K562 (cell line): Measurements from ENCODE around the gene RNF26. TPM values are rescaled to one million over a fixed set of nuclear protein-coding genes. Genes with fewer than 3 reads are reported as not detected.

Experiments
- ATF3 ChIP-seq, 2 experiments: fragments of 450-650 bp in 1 of 2; sonication (generic) in 1 of 2; formaldehyde crosslinking in 1 of 2; IDR thresholded peaks in 1 of 2; conservative IDR thresholded peaks in 1 of 2; 2 replicates each; pipeline versions ENCODE4 v1.6.1 to v1.8.1; 2016 to 2023; ENCODE audit warnings: mild to moderate bottlenecking in 2 of 2, moderate library complexity in 2 of 2, inconsistent platforms in 1 of 2, missing genetic modification reagents in 1 of 2
- CBX3 ChIP-seq, 2 experiments: IDR thresholded peaks; 1 replicate in 1 of 2; 2 replicates in 1 of 2; pipeline ENCODE4 v1.6.1; 2012; ENCODE audit warnings: inconsistent platforms in 2 of 2, low read length in 2 of 2, borderline replicate concordance in 1 of 2, control low read depth in 1 of 2
- CTBP1 ChIP-seq: fragments of 450-650 bp; IDR thresholded peaks from 2 replicates; pipeline ENCODE4 v1.6.1; 2016; ENCODE audit warnings: borderline replicate concordance
- E4F1 ChIP-seq: fragments of 250-450 bp; sonication (Bioruptor Pico); IDR thresholded peaks from 2 replicates; pipeline ENCODE4 v1.5.0; 2021; ENCODE audit warnings: mild to moderate bottlenecking, borderline replicate concordance
- GATAD2A ChIP-seq: fragments of 450-650 bp; IDR thresholded peaks from 2 replicates; pipeline ENCODE4 v1.6.1; 2017
- NR3C1 ChIP-seq: sonication (generic); formaldehyde crosslinking; IDR thresholded peaks from 2 replicates; pipeline ENCODE4 v1.8.1; 2022; ENCODE audit warnings: missing genetic modification reagents
- NR4A1 ChIP-seq, 2 experiments: fragments of 250-450 bp in 1 of 2; fragments of 450-650 bp in 1 of 2; sonication (Bioruptor Pico) in 1 of 2; IDR thresholded peaks; 2 replicates each; pipeline versions ENCODE4 v1.4.0 to v1.6.1; 2016 to 2020; ENCODE audit warnings: mild to moderate bottlenecking in 2 of 2, missing compliant biosample characterization in 1 of 2, missing genetic modification characterization in 1 of 2, moderate library complexity in 1 of 2
- POLR2AphosphoS5 ChIP-seq: IDR thresholded peaks from 2 replicates; pipeline ENCODE4 v1.6.1; 2011; ENCODE audit warnings: mild to moderate bottlenecking, low read depth, low read length, moderate library complexity; ENCODE audit not compliant: control insufficient read depth, insufficient read depth
- RBM34 ChIP-seq: fragments of 200-400 bp; formaldehyde crosslinking; IDR thresholded peaks from 2 replicates; pipeline ENCODE4 v1.6.1; 2018; ENCODE audit warnings: low read length, borderline replicate concordance; ENCODE audit not compliant: insufficient read depth
- TCF7 ChIP-seq: sonication (generic); IDR thresholded peaks from 2 replicates; pipeline ENCODE4 v1.6.1; 2016; ENCODE audit warnings: antibody characterized with exemption, borderline replicate concordance
- ZZZ3 ChIP-seq: fragments of 450-650 bp; IDR thresholded peaks from 2 replicates; pipeline ENCODE4 v1.6.1; 2016; ENCODE audit warnings: antibody characterized with exemption, mild to moderate bottlenecking, moderate library complexity
- polyA plus RNA-seq, 8 experiments: library from polyadenylated mRNA; depleted of rRNA in 4 of 8; stranded (reverse) in 5 of 8; unstranded in 3 of 8; fragments of >200 nt; fragmentation: Nextera tagmentation in 2 of 8; fragmentation: Illumina TruSeq in 1 of 8; extraction: Ambion mirVana in 2 of 8; extraction: Trizol in 1 of 8; gene quantifications; 2 replicates each; pipeline versions ENCODE4 v1.2.1 to v1.2.3, GENCODE V29; 2011 to 2014; ENCODE audit warnings: inconsistent platforms in 1 of 8, missing spikeins in 1 of 8
- total RNA-seq, 7 experiments: library from RNA; depleted of rRNA in 6 of 7; stranded (reverse); fragments of >200 nt in 6 of 7; fragmentation: Illumina TruSeq in 2 of 7; extraction: Trizol in 2 of 7; gene quantifications; 2 replicates each; pipeline versions ENCODE4 v1.2.1 to v1.2.3, GENCODE V29; 2011 to 2021; ENCODE audit warnings: low replicate concordance in 1 of 7
- TF ChIP-seq, protein P1 (sequence below): sonication (generic); formaldehyde crosslinking; IDR thresholded peaks from 2 replicates; pipeline ENCODE4 v1.8.0; 2022; ENCODE audit warnings: mild to moderate bottlenecking, missing genetic modification reagents
- TF ChIP-seq, protein P2 (sequence below): conservative IDR thresholded peaks from 2 replicates; pipeline ENCODE4 v1.6.1; 2011; ENCODE audit warnings: low read depth, mild to moderate bottlenecking, low read length; ENCODE audit not compliant: control insufficient read depth

RNF26 gene
- total and polyA plus RNA-seq, 9 of the 15 experiments (the other 6 are each of a cell fraction or from before 2014, with no cell fraction given) = 5.3 to 53.6 (median 12.7) TPM

DNA sequence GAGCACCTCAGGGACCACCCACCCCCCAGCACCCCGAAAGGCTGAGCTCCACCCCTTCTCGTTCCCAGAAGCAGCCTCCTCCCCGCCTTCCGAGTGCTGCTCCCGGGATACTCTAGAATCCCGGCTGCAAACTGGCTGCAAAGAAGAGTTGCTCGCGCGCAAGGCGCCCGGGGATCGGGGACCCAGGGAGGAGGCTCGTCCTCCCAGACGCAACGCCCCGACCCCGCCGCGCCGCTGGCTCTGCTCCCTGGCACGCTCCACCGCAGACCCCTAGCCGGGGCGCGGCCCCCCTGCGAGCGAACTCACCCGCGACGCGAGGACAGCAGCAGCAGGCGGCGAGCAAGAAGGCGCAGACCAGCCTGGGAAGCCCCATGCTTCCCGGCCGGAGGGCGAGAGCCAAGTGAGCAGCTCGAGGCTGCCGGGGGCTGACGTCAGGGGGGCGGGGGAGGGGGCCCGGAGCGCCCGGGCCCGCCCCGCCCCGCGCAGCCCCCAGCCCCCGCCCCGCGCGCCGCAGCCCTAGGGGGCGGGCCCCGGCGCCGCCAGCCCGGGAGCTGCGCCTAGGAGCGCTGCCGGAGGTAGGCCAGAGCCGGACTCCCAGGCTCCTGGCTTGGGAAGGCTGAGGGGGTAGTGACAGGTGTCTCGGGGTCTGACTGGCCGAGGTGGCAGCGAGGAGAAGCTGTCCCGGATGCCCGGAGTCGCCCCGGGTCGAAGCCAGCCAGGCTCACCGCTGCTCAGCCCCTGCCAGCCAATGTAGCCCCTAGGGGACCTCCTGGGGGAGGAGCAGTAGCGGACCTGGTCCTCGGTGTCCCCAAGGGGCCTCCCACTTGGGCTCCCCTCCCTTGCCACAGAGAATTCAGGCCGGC lies 17.4 kb upstream of the RNF26 start, which contains the start of gene MCAM (continued):
- TF ChIP-seq E4F1 (CRISPR knock-in tag) = no peak
- 0 out of 2 replicates have a peak, but pooled peaks have one; percentile 32 for TF ChIP-seq NR3C1 (CRISPR knock-in tag)
- TF ChIP-seq, protein P1, sequence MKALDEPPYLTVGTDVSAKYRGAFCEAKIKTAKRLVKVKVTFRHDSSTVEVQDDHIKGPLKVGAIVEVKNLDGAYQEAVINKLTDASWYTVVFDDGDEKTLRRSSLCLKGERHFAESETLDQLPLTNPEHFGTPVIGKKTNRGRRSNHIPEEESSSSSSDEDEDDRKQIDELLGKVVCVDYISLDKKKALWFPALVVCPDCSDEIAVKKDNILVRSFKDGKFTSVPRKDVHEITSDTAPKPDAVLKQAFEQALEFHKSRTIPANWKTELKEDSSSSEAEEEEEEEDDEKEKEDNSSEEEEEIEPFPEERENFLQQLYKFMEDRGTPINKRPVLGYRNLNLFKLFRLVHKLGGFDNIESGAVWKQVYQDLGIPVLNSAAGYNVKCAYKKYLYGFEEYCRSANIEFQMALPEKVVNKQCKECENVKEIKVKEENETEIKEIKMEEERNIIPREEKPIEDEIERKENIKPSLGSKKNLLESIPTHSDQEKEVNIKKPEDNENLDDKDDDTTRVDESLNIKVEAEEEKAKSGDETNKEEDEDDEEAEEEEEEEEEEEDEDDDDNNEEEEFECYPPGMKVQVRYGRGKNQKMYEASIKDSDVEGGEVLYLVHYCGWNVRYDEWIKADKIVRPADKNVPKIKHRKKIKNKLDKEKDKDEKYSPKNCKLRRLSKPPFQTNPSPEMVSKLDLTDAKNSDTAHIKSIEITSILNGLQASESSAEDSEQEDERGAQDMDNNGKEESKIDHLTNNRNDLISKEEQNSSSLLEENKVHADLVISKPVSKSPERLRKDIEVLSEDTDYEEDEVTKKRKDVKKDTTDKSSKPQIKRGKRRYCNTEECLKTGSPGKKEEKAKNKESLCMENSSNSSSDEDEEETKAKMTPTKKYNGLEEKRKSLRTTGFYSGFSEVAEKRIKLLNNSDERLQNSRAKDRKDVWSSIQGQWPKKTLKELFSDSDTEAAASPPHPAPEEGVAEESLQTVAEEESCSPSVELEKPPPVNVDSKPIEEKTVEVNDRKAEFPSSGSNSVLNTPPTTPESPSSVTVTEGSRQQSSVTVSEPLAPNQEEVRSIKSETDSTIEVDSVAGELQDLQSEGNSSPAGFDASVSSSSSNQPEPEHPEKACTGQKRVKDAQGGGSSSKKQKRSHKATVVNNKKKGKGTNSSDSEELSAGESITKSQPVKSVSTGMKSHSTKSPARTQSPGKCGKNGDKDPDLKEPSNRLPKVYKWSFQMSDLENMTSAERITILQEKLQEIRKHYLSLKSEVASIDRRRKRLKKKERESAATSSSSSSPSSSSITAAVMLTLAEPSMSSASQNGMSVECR (CRISPR knock-in tag) = peak; percentile 63; the same call in 1 of the 2 replicates
- 0 out of 2 replicates have a peak, but pooled peaks have one; percentile 13 for TF ChIP-seq NR4A1 (CRISPR knock-in tag; IDR thresholded peaks at IDR 0.05)
- TF ChIP-seq NR4A1 (tag; IDR thresholded peaks at IDR 0.05) = no peak
- TF ChIP-seq RBM34 = 0 out of 2 replicates have a peak, but pooled peaks have one; percentile 37
- TF ChIP-seq, protein P2, sequence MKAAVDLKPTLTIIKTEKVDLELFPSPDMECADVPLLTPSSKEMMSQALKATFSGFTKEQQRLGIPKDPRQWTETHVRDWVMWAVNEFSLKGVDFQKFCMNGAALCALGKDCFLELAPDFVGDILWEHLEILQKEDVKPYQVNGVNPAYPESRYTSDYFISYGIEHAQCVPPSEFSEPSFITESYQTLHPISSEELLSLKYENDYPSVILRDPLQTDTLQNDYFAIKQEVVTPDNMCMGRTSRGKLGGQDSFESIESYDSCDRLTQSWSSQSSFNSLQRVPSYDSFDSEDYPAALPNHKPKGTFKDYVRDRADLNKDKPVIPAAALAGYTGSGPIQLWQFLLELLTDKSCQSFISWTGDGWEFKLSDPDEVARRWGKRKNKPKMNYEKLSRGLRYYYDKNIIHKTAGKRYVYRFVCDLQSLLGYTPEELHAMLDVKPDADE = peak; percentile 58; the same call in 1 of the 2 replicates
- TF ChIP-seq TCF7 = peak; percentile 43; the same call in 1 of the 2 replicates
- no peak for TF ChIP-seq ZZZ3
- peak; percentile 68 for TF ChIP-seq POLR2AphosphoS5
- 0 out of 2 replicates have a peak, but pooled peaks have one; percentile 9 for TF ChIP-seq ATF3 (IDR thresholded peaks at IDR 0.05)
- no peak for TF ChIP-seq ATF3 (CRISPR knock-in tag; conservative IDR thresholded peaks at IDR 0.05)
- peak; percentile 54; the same call in 1 of the 2 replicates for TF ChIP-seq CTBP1
- no peak for TF ChIP-seq CBX3 (IDR thresholded peaks at IDR 0.05; ENCODE audit: borderline replicate concordance in 1 of 2, low read length in 2 of 2)
- peak; percentile 44; the same call in 1 of the 2 replicates for TF ChIP-seq GATAD2A
